Measurements from ENCODE around the gene ADCY5.

Gene ADCY5

DNA sequence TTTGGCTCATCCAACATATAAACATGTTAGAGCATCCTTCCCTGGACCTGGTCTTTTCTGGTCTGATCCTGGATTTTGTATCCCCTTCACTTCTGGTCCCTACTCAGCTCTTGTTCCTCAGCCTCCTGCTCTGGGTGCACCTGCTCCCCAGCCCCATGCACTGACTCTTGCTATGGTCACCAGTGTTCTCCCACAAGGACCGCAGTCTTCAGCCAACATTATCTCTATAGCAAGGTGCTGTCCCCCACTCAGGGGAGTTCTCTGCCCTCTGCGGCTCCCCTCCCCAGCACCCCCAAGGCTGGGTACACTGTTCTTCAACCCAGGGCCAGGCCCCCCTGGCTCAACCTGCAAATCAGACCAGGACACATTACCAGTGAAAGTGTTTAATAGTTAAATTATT lies 167.0 kb downstream of the ADCY5 start:
- H3K4me3 ChIP-seq (ENCODE audit: low read depth, low read length): no peak overlapping the region
- ChIA-PET POLR2A (no interaction called here), CTCF (interaction anchor here (0.9 kb wide), 1 partner anchor 9 kb away, joined by 4 read pairs; no protein-coding TSS in a partner anchor)
- no peak overlapping the region for H3K27ac ChIP-seq (ENCODE audit: extremely low read depth, low read depth, low read length)
- no peaks in the 10 kb centered on the region for H3K36me3 ChIP-seq (ENCODE audit: control insufficient read depth in 2 of 2, insufficient read depth in 1 of 2, low read length in 2 of 2)
- H3K9me3 ChIP-seq (ENCODE audit: control insufficient read depth, insufficient read depth, low read depth, low read length): no peaks in the 10 kb centered on the region
- no peaks in the 10 kb centered on the region for H3K4me1 ChIP-seq (ENCODE audit: control insufficient read depth, insufficient read depth, low read length)
- TF ChIP-seq ZSCAN5A (tag by site-specific recombination; IDR thresholded peaks at IDR 0.05) (no peak), ZNF645 (tag by site-specific recombination; IDR thresholded peaks at IDR 0.05) (no peak), ZNF792 (tag by site-specific recombination; IDR thresholded peaks at IDR 0.05) (no peak), ZNF175 (tag by site-specific recombination; IDR thresholded peaks at IDR 0.05) (no peak), PRDM10 (tag by site-specific recombination; IDR thresholded peaks at IDR 0.05) (no peak), ZNF37A (tag by site-specific recombination; IDR thresholded peaks at IDR 0.05) (no peak), ZNF664 (tag by site-specific recombination; IDR thresholded peaks at IDR 0.05) (no peak), ZNF16 (tag by site-specific recombination; IDR thresholded peaks at IDR 0.05; ENCODE audit: low read depth) (no peak), ZFP3 (tag by site-specific recombination; IDR thresholded peaks at IDR 0.05; ENCODE audit: low read depth) (no peak), ZNF146 (tag by site-specific recombination; IDR thresholded peaks at IDR 0.05) (no peak), ZFHX2 (tag by site-specific recombination; conservative IDR thresholded peaks at IDR 0.05) (no peak), ZNF510 (tag by site-specific recombination; IDR thresholded peaks at IDR 0.05; ENCODE audit: insufficient replicate concordance) (no peak), ZNF133 (tag by site-specific recombination; IDR thresholded peaks at IDR 0.05) (no peak), CTCF (tag by site-specific recombination; IDR thresholded peaks at IDR 0.05) (no peak)
- TF ChIP-seq, protein P1, sequence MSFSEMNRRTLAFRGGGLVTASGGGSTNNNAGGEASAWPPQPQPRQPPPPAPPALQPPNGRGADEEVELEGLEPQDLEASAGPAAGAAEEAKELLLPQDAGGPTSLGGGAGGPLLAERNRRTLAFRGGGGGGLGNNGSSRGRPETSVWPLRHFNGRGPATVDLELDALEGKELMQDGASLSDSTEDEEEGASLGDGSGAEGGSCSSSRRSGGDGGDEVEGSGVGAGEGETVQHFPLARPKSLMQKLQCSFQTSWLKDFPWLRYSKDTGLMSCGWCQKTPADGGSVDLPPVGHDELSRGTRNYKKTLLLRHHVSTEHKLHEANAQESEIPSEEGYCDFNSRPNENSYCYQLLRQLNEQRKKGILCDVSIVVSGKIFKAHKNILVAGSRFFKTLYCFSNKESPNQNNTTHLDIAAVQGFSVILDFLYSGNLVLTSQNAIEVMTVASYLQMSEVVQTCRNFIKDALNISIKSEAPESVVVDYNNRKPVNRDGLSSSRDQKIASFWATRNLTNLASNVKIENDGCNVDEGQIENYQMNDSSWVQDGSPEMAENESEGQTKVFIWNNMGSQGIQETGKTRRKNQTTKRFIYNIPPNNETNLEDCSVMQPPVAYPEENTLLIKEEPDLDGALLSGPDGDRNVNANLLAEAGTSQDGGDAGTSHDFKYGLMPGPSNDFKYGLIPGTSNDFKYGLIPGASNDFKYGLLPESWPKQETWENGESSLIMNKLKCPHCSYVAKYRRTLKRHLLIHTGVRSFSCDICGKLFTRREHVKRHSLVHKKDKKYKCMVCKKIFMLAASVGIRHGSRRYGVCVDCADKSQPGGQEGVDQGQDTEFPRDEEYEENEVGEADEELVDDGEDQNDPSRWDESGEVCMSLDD (tag by site-specific recombination; IDR thresholded peaks at IDR 0.05): no peak
- TF ChIP-seq, protein P2, sequence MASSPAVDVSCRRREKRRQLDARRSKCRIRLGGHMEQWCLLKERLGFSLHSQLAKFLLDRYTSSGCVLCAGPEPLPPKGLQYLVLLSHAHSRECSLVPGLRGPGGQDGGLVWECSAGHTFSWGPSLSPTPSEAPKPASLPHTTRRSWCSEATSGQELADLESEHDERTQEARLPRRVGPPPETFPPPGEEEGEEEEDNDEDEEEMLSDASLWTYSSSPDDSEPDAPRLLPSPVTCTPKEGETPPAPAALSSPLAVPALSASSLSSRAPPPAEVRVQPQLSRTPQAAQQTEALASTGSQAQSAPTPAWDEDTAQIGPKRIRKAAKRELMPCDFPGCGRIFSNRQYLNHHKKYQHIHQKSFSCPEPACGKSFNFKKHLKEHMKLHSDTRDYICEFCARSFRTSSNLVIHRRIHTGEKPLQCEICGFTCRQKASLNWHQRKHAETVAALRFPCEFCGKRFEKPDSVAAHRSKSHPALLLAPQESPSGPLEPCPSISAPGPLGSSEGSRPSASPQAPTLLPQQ (tag by site-specific recombination; IDR thresholded peaks at IDR 0.05): no peak
- TF ChIP-seq, protein P3, sequence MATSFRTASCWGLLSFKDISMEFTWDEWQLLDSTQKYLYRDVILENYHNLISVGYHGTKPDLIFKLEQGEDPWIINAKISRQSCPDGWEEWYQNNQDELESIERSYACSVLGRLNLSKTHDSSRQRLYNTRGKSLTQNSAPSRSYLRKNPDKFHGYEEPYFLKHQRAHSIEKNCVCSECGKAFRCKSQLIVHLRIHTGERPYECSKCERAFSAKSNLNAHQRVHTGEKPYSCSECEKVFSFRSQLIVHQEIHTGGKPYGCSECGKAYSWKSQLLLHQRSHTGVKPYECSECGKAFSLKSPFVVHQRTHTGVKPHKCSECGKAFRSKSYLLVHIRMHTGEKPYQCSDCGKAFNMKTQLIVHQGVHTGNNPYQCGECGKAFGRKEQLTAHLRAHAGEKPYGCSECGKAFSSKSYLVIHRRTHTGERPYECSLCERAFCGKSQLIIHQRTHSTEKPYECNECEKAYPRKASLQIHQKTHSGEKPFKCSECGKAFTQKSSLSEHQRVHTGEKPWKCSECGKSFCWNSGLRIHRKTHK (tag by site-specific recombination; IDR thresholded peaks at IDR 0.05): no peak
